Esophagus (tissue), 2 donors: ENCODE data around the gene RB1. TPM values are rescaled to one million over a fixed set of nuclear protein-coding genes. Genes with fewer than 3 reads are reported as not detected.

ENCODE experiments used
- H3K27ac ChIP-seq, 2 donors: one replicate each; pipeline ENCODE4 v1.5.1; 2013; ENCODE audit warnings: low read depth in 2 of 2, mild to moderate bottlenecking in 2 of 2, inconsistent platforms in 1 of 2, low read length in 1 of 2, moderate library complexity in 1 of 2
- H3K27me3 ChIP-seq, 2 donors: one replicate each; pipeline ENCODE4 v1.6.1; 2013; ENCODE audit warnings: low read length in 2 of 2, control low read depth in 1 of 2, mild to moderate bottlenecking in 1 of 2; ENCODE audit not compliant: insufficient read depth in 2 of 2, control insufficient read depth in 1 of 2
- H3K36me3 ChIP-seq, 2 donors: one replicate each; pipeline ENCODE4 v1.6.1; 2013; ENCODE audit warnings: low read length in 1 of 2; ENCODE audit not compliant: control insufficient read depth in 2 of 2, insufficient read depth in 2 of 2
- H3K4me1 ChIP-seq, 2 donors: one replicate each; pipeline ENCODE4 v1.6.1; 2013; ENCODE audit warnings: low read length in 1 of 2; ENCODE audit not compliant: control insufficient read depth in 2 of 2, insufficient read depth in 2 of 2
- H3K4me3 ChIP-seq, 2 donors: one replicate each; pipeline ENCODE4 v1.5.1; 2013; ENCODE audit warnings: low read length in 2 of 2, mild to moderate bottlenecking in 2 of 2, low read depth in 1 of 2, moderate library complexity in 1 of 2
- H3K9me3 ChIP-seq, 2 donors: one replicate each; pipeline ENCODE4 v1.6.1; 2013; ENCODE audit warnings: mild to moderate bottlenecking in 2 of 2, low read depth in 1 of 2, low read length in 1 of 2, moderate library complexity in 1 of 2; ENCODE audit not compliant: control insufficient read depth in 2 of 2, insufficient read depth in 1 of 2
- WGBS, 2 donors: extraction: QIAGEN DNeasy Blood & Tissue Kit; methylation state at CpG; one replicate each; pipeline ENCODE4 v1.1.7; 2013; 5-methylcytosine and 5-hydroxymethylcytosine counted together
- polyA plus RNA-seq, 2 donors: library from polyadenylated mRNA; stranded (reverse); fragments of 200-250 nt; gene quantifications; one replicate each; pipeline ENCODE4 v1.2.3, GENCODE V29; 2013
- donor health status: healthy with polysubstance abuse.
- donor health status: Bipolar disorder and iron deficiency.

The RB1 gene
- polyA plus RNA-seq, 2 donors: 15.5 to 17.4 TPM

DNA sequence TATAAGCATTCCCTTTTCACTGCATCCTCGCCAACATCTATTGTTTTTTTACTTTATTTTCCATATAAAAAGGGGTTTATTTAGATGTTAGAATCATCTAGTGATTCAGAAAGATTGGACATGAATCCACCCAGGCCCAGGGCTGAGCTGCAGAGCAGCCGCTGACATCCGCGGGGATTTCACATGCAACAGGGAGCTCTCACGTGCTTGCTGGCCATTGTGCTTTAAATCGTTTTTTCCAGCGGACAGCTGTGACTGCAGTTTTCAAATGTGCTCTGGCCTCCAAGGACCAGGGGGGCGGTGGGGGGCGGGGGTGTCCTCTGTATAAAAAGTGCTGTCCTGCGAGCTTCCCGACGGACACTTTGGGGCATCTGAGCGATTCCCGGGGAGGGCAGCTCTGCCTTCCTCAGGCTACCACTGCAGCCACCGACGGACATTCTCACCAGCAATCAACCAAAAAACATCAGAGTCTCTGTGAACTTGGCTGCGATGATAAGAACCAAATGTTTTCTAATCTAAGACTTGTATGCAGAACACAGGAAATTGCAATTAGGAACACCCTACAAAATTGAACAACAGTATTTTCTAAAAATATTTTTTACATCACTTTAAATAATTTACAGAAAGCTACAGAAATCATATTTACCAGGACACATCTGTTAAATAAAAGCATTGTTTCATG, 12.6 kb downstream of the RB1 start:
- Histone ChIP-seq H3K4me3 (no peak overlapping the region), H3K27me3 (no peaks in the 10 kb centered on the region), H3K36me3 (peaks cover 0 to 24% of the 10 kb centered on the region in 2 donors), H3K9me3 (peaks cover 0 to 12% of the 10 kb centered on the region in 2 donors), H3K27ac (no peak overlapping the region), H3K4me1 (no peaks in the 10 kb centered on the region)
- WGBS, 2 donors: 82 to 88% methylated on average over 17 of the region's 17 CpGs

DNA sequence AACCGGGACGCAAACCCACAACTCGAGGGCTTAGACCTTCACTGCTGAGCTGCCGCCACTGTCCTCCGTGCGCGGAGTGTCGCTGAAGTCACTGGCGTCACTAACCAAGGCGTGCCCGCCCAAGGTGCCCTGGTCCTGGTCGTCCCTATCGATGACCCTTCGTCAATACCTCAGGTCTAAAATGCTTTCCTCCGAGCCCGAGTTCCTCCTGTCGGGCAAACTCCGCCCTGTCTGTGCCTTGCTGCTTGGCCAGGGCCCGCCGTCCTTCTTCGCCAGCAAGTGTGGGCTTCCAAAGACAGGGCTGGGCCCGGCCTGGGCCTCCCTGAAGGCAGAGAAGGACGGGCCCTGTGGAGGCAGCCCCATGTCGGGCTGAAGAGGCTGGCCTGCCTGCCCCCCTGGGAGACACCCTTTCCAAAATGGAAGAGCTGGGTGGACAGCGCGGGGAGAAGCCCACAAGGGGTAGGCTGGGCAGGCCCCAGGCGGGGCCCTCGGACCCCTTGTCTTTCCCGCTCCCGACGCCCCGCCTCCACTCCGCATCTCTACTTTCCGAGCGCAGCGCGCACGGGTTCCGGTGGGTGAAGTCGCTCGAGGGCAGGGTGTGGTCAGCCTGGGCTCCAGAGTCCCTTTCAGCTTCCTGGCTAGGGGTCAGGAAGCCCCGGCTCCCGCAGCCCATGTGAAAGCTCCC, 13.4 kb downstream of the RB1 start:
- Histone ChIP-seq H3K27ac (no peak overlapping the region), H3K4me1 (no peaks in the 10 kb centered on the region), H3K9me3 (peaks cover 0 to 12% of the 10 kb centered on the region in 2 donors), H3K27me3 (no peaks in the 10 kb centered on the region), H3K4me3 (no peak overlapping the region), H3K36me3 (peaks cover 0 to 24% of the 10 kb centered on the region in 2 donors)
- 91 to 93% methylated on average over 43 of the region's 43 CpGs for WGBS, 2 donors

DNA sequence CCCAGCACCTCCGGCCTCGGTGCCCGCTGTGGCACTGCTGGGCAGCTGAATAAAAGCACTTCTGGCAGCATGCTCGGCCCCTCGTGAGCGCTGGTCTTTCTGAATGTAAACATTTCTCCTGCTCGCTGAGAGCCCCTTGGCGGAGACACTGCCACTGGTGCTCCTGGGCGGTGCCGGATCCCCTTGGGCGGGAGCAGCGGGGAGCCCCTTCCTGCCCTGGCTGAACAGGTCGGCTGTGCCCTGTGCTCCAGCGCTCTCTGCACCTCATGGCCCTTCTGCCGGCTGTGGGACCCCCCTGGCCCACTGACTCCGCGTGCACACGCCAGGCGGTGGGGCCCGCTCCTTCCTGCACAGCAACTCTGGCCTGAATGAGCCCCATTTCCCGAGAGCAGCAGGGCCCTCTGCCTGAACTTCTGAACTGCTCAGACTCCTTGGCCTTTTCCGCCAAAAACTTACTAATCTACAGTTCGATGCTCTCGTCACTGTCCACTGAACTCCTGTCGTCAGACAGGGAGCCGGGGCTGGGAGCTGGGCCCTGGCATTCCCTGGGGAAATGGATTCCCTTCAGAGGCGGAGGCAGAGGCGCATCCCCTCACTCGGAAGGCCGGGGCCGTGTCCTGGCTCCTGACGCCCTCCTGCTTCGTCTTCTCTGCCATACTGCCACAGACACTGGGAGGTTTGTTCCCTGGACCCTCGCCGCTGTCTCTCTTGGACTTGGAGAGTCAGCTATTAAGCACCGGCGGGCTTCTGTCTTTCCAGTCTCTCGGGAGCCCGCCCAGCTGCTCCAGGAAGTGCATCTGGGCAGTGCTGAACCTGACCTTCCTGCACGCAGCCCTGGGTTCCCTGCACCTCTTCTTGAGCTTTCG, 14.2 kb downstream of the RB1 start:
- peaks cover 0 to 24% of the 10 kb centered on the region in 2 donors for H3K36me3 ChIP-seq
- no peak overlapping the region for H3K27ac ChIP-seq
- no peaks in the 10 kb centered on the region for H3K27me3 ChIP-seq
- WGBS, 2 donors: 84 to 86% methylated on average over 41 of the region's 41 CpGs
- no peak overlapping the region for H3K4me3 ChIP-seq
- no peaks in the 10 kb centered on the region for H3K4me1 ChIP-seq
- peaks cover 0 to 12% of the 10 kb centered on the region in 2 donors for H3K9me3 ChIP-seq

DNA sequence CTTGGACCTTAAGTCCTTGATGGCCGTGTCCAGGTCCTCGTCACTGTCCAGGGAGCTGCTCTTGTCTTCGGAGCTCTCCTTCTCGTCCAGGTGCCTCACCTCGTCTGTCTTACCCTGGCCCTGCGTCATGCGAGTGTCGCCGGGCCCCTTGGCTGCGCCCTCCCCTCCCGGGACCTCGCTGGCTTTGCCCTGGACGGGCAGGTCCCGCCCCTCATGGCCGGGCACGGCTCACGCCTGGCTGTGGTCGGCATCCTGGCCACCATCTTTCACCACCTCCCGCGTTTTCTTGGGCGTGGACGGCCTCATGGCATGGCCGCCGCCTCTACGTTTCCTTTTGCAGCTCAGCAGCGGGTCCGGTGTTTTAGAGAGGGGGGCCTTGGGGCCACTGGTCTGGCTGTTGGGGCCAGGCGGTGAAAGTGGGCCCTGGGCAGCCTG, 14.8 kb downstream of the RB1 start:
- Histone ChIP-seq H3K27ac (no peak overlapping the region), H3K9me3 (peaks cover 0 to 12% of the 10 kb centered on the region in 2 donors), H3K4me3 (no peak overlapping the region), H3K36me3 (peaks cover 0 to 24% of the 10 kb centered on the region in 2 donors), H3K4me1 (no peaks in the 10 kb centered on the region), H3K27me3 (no peaks in the 10 kb centered on the region)
- WGBS, 2 donors: 81 to 83% methylated on average over 28 of the region's 28 CpGs

DNA sequence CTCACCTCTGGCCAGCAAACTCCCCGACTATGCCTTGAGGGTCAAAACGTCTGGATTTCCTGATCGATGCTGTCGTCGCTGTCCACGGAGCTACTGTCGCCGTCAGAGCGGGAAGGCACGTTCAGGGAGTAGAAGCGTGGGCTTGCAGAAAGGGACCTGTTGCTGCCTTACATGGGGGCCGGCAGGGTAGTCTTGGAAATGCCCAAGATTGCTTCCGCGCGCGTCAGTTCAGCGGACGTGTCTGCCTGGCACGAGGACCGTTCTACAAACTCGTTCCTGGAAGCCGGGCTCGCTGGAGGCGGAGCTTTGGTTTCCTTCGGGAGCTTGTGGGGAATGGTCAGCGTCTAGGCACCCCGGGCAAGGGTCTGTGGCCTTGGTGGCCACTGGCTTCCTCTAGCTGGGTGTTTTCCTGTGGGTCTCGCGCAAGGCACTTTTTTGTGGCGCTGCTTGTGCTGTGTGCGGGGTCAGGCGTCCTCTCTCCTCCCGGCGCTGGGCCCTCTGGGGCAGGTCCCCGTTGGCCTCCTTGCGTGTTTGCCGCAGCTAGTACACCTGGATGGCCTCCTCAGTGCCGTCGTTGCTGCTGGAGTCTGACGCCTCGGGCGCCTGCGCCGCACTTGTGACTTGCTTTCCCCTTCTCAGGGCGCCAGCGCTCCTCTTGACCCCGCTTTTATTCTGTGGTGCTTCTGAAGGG, 15.4 kb downstream of the RB1 start:
- 71 to 75% methylated on average over 47 of the region's 47 CpGs for WGBS, 2 donors
- H3K36me3 ChIP-seq: peaks cover 0 to 24% of the 10 kb centered on the region in 2 donors
- H3K4me3 ChIP-seq: no peak overlapping the region
- H3K9me3 ChIP-seq: peaks cover 0 to 12% of the 10 kb centered on the region in 2 donors
- no peak overlapping the region for H3K27ac ChIP-seq
- no peaks in the 10 kb centered on the region for H3K4me1 ChIP-seq
- no peaks in the 10 kb centered on the region for H3K27me3 ChIP-seq

DNA sequence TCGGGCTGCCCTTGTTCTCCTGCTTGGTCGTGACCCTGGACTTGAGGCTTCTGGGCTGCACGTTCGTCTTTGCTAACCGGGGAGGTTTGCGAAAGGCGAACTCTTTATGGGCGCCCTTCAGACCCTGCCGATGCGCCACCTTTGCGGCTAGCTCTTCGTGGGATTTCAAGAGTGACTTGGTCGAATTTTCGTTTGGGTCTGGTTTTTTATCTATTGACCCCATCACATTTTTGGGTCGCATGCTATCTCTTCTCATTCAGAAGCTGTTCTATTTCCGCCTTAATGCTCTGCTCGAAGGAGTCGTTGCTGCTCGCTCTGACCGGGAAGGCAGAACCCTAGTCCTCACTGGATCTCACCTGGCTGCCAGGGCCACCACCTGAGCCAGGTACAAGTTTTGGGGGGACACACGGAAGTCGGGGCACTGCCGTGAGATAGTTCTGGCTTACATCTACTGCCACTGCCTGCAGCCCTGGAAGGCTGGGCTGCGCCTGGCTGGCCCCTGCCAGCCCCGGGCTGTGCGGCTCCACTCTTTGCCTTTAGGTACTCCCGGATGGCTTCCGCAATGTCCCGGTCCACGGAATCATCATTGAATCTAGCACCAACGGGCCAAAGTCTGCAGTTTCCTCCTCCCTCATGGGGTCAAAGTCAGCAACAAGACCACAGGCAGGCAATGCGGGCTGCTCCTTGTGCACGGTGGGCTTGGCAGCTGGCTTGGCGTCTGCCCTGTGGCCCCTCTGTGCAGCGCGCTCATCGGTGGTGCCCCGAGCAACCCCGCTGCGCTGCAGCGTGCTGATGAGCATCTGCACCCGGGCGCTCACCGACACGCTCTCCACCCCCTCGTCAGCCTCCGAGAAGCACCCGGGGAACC, 16.2 kb downstream of the RB1 start:
- H3K4me3 ChIP-seq: no peak overlapping the region
- 79 to 80% methylated on average over 48 of the region's 48 CpGs for WGBS, 2 donors
- H3K9me3 ChIP-seq: peaks cover 0 to 12% of the 10 kb centered on the region in 2 donors
- no peak overlapping the region for H3K27ac ChIP-seq
- no peaks in the 10 kb centered on the region for H3K27me3 ChIP-seq
- no peaks in the 10 kb centered on the region for H3K4me1 ChIP-seq
- H3K36me3 ChIP-seq: peaks cover 0 to 24% of the 10 kb centered on the region in 2 donors

DNA sequence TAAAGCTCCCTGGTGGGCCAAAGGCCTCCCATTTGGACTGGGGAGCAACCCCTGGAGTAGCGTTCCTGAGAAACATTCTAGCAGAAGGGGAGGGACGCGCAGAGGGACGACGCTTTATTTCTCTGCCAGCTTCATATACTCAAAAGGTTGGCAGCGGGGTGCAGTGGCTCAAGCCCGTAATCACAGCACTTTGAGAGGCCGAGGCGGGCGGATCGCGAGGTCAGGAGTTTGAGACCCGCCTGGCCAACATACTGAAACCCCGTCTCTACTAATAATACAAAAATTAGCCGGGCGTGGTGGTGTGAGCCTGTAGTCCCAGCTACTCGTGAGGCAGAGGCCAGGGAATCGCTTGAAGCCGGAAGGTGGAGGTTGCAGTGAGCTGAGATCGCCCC, 16.8 kb downstream of the RB1 start:
- peaks cover 0 to 12% of the 10 kb centered on the region in 2 donors for H3K9me3 ChIP-seq
- H3K27ac ChIP-seq: no peak overlapping the region
- WGBS, 2 donors: 70 to 83% methylated on average over 20 of the region's 20 CpGs
- H3K36me3 ChIP-seq: peaks cover 0 to 24% of the 10 kb centered on the region in 2 donors
- no peak overlapping the region for H3K4me3 ChIP-seq
- no peaks in the 10 kb centered on the region for H3K27me3 ChIP-seq
- H3K4me1 ChIP-seq: no peaks in the 10 kb centered on the region

DNA sequence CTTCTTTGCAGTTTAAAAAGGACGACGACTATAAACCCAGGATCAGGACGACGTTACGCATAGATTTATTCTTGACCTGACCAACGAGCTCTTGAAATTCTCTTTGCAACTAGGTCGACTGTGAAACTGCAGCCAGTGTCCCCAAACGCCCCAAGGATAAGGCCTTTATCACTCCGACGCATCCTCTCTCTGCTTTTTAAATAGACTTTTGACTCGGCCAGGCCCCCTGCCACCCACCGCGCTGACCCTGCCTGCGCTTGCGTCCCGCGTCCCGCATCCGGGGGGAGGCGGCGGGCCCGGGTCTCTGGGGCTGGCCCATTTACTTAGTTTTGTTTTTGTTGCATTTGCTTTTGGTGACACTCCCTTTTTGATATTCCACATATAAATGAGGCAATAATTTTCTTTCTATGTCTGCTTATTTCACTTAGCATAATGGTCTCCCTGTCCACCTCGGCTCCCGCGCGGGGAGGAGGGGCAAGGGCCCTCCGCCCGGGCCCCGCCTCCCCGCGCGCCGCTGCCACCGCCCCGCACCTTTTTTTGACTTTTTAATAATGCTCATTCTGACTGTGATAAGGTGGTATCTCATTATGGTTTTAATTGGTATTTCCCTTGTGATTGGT, 17.4 kb downstream of the RB1 start:
- Histone ChIP-seq H3K9me3 (peaks cover 0 to 12% of the 10 kb centered on the region in 2 donors), H3K27me3 (no peaks in the 10 kb centered on the region), H3K4me3 (peak overlapping the region in 1 of 2 donors; percentile 17), H3K27ac (no peak overlapping the region), H3K4me1 (no peaks in the 10 kb centered on the region), H3K36me3 (peaks cover 0 to 24% of the 10 kb centered on the region in 2 donors)
- 54 to 69% methylated on average over 35 of the region's 35 CpGs for WGBS, 2 donors
